B cell (primary cell): Measurements from ENCODE around the gene CDIP1. TPM values are rescaled to one million over a fixed set of nuclear protein-coding genes. Genes with fewer than 3 reads are reported as not detected.

Source experiments
- ATAC-seq: fragments of 200-7000 bp; cut with Tn5 transposase; one replicate; pipeline ENCODE4 v1.10.0; 2021; ENCODE audit warnings: low read depth, mild to moderate bottlenecking, moderate number of reproducible peaks, moderate library complexity
- CTCF ChIA-PET: fragments of 350-600 bp; sonication (Branson Sonifier 250); formaldehyde crosslinking; loops from one replicate; lab custom pipeline; 2021; ENCODE audit warnings: antibody characterized with exemption, inconsistent platforms; lab: Charles Lee
- POLR2A ChIA-PET: fragments of 350-600 bp; sonication (Branson Sonifier 250); formaldehyde crosslinking; loops from one replicate; lab custom pipeline; 2021; ENCODE audit warnings: antibody characterized with exemption; lab: Charles Lee
- DNase-seq: peaks from one replicate; pipeline ENCODE4 v3.0.0; 2013
- H2AFZ ChIP-seq: 2 replicates; pipeline ENCODE4 v1.6.1; 2012; ENCODE audit warnings: mild to moderate bottlenecking, low read depth, low read length; ENCODE audit not compliant: insufficient read depth, poor library complexity, severe bottlenecking
- H3K27ac ChIP-seq, 2 donors: 1 replicate in 1 of 2; 2 replicates in 1 of 2; pipeline ENCODE4 v1.5.1; 2012 to 2013; ENCODE audit warnings: low read length in 2 of 2, mild to moderate bottlenecking in 2 of 2, moderate library complexity in 1 of 2
- H3K27me3 ChIP-seq, 4 experiments: fragments of 200-600 bp in 1 of 4; sonication (generic) in 1 of 4; replicated peaks in 1 of 4; 1 replicate in 2 of 4; 2 replicates in 2 of 4; pipeline versions ENCODE4 v1.6.1 to v1.7.0; 2013 to 2016; ENCODE audit warnings: low read length in 3 of 4, mild to moderate bottlenecking in 2 of 4, mixed read lengths in 1 of 4, moderate library complexity in 1 of 4; ENCODE audit not compliant: insufficient read depth in 4 of 4, control insufficient read depth in 3 of 4; ENCODE audit errors: control extremely low read depth in 1 of 4
- H3K36me3 ChIP-seq, 2 experiments: replicated peaks in 1 of 2; 1 replicate in 1 of 2; 2 replicates in 1 of 2; pipeline versions ENCODE4 v1.6.1 to v1.7.1; 2013; ENCODE audit warnings: low read length in 1 of 2; ENCODE audit not compliant: insufficient read depth in 2 of 2, control insufficient read depth in 1 of 2; ENCODE audit errors: control extremely low read depth in 1 of 2, extremely low read depth in 1 of 2
- H3K4me1 ChIP-seq, 2 donors: fragments of 200-600 bp in 1 of 2; sonication (generic) in 1 of 2; 1 replicate in 1 of 2; 2 replicates in 1 of 2; pipeline versions ENCODE4 v1.5.1 to v1.6.1; 2013 to 2017; ENCODE audit warnings: low read length in 2 of 2; ENCODE audit not compliant: control insufficient read depth in 2 of 2, insufficient read depth in 2 of 2
- H3K4me2 ChIP-seq: replicated peaks from 2 replicates; pipeline ENCODE3; 2012; ENCODE audit warnings: mild to moderate bottlenecking, low read depth, low read length; ENCODE audit not compliant: poor library complexity, severe bottlenecking
- H3K4me3 ChIP-seq, 5 experiments: fragments of 200-600 bp in 1 of 5; sonication (generic) in 1 of 5; 1 replicate in 3 of 5; 2 replicates in 2 of 5; pipeline versions ENCODE4 v1.5.1 to v1.7.0; 2011 to 2016; ENCODE audit warnings: low read length in 4 of 5, mild to moderate bottlenecking in 4 of 5, low read depth in 2 of 5, control low read depth in 1 of 5, moderate library complexity in 1 of 5; ENCODE audit not compliant: insufficient read depth in 1 of 5; ENCODE audit errors: control extremely low read depth in 1 of 5, extremely low read depth in 1 of 5
- H3K79me2 ChIP-seq: fragments of 200-600 bp; sonication (generic); one replicate; pipeline ENCODE4 v1.6.0; 2016; ENCODE audit warnings: low read length; ENCODE audit not compliant: control insufficient read depth, insufficient read depth
- H3K9ac ChIP-seq: fragments of 200-600 bp; sonication (generic); 2 replicates; pipeline ENCODE4 v1.6.1; 2017; ENCODE audit warnings: mild to moderate bottlenecking, low read length, moderate library complexity
- H3K9me3 ChIP-seq, 3 donors: one replicate each; pipeline versions ENCODE4 v1.6.1 to v1.7.1; 2013; ENCODE audit warnings: low read length in 2 of 3; ENCODE audit not compliant: control insufficient read depth in 2 of 3, insufficient read depth in 1 of 3; ENCODE audit errors: control extremely low read depth in 1 of 3
- H4K20me1 ChIP-seq: 2 replicates; pipeline ENCODE4 v1.6.0; 2012; ENCODE audit warnings: mild to moderate bottlenecking, low read length; ENCODE audit not compliant: insufficient read depth, control insufficient read depth, poor library complexity, severe bottlenecking
- H3K27ac Mint-ChIP-seq: one replicate; pipeline ENCODE4 v1.8.0; 2021; ENCODE audit warnings: mixed read lengths
- H3K27me3 Mint-ChIP-seq: one replicate; pipeline ENCODE4 v1.8.0; 2021; ENCODE audit warnings: mixed read lengths
- H3K4me1 Mint-ChIP-seq: one replicate; pipeline ENCODE4 v1.8.0; 2021; ENCODE audit warnings: mixed read lengths
- H3K4me3 Mint-ChIP-seq: one replicate; pipeline ENCODE4 v1.8.0; 2021; ENCODE audit warnings: mixed read lengths
- H3K9me3 Mint-ChIP-seq: one replicate; pipeline ENCODE4 v1.8.0; 2022; ENCODE audit warnings: mixed read lengths; ENCODE audit not compliant: insufficient read depth
- EZH2 ChIP-seq: IDR thresholded peaks from 2 replicates; pipeline ENCODE4 v1.6.1; 2012; ENCODE audit warnings: borderline replicate concordance, low read depth, mild to moderate bottlenecking, moderate library complexity, low read length; ENCODE audit not compliant: insufficient read depth, poor library complexity, severe bottlenecking
- WGBS: methylation state at CpG from one replicate; pipeline ENCODE4 v1.1.5; 2013; ENCODE audit warnings: missing lambda C conversion rate; ENCODE audit not compliant: insufficient coverage; 5-methylcytosine and 5-hydroxymethylcytosine counted together
- intact Hi-C: fragments of 100-400 bp; cut with micrococcal nuclease; formaldehyde crosslinking; loops from one replicate; pipeline ENCODE4 v1.10.0; 2022
- polyA plus RNA-seq: library from polyadenylated mRNA; depleted of rRNA; stranded (reverse); fragments of >200 nt; gene quantifications from 2 replicates; pipeline ENCODE4 v1.2.3, GENCODE V29; 2012
- total RNA-seq, 2 donors: library from RNA; stranded (reverse); fragments of 120-200 nt in 1 of 2; gene quantifications; 1 replicate in 1 of 2; 2 replicates in 1 of 2; pipeline versions ENCODE4 v1.2.3 to v1.2.4, GENCODE V29; 2013 to 2022
- TF ChIP-seq, protein P1 (sequence below): fragments of 200-600 bp; IDR thresholded peaks from one replicate; pipeline ENCODE4 v1.8.0; 2022; ENCODE audit warnings: antibody characterized with exemption, mild to moderate bottlenecking

Gene CDIP1
- total and polyA plus RNA-seq, 2 donors (not counting 1 experiment from before 2014, with no cell fraction given) = 12.8 to 20.3 TPM

DNA sequence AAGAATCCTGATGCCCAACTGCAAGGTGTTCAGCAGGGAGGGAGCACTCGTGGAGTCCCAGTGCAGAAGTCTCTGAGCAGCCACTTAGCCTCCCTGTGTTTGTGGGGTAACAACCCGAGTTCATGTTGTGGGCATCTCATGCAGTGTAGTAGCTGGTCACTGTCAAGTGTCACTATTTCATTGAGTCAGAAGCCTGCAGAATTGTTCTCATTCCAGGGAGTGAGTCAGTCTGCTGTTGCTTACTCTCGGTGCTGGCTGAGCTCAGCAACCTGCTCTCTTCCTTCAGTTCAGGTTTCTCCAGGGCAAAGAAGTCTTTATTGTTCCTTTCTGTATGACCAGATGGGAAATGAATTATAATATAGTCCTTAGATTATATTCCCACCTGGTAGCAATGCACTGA lies 38.3 kb downstream of the CDIP1 start:
- peaks cover 22 to 29% of the 10 kb centered on the region in 2 donors for H3K4me1 ChIP-seq
- no peak overlapping the region for H3K27ac Mint-ChIP-seq

DNA sequence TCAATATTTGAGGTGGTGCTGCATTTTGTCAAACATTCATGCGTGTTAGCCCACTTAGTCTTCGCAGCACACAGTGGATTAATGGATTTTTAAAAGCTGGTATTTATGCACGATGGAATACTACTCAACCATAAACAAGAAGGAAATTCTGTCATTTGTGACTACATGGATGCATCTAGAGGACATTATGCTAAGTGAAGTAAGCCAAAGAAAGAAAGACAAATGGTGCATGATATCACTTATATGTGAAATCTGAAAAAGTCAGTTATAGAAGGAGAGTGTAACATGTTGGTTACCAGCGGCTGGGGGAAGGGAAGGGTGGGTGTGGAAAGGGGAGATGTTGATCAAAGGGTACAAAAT lies 39.4 kb downstream of the CDIP1 start:
- Mint-ChIP-seq H3K9me3 (no peaks in the 10 kb centered on the region), H3K27me3 (no peaks in the 10 kb centered on the region), H3K4me1 (peaks cover 28% of the 10 kb centered on the region), H3K4me3 (no peak overlapping the region), H3K27ac (no peak overlapping the region)
- Histone ChIP-seq H3K79me2 (peaks cover 90% of the 10 kb centered on the region), H3K36me3 (peaks cover 1 to 19% of the 10 kb centered on the region in 2 experiments), H3K27me3 (no peaks in the 10 kb centered on the region), H3K9me3 (no peaks in the 10 kb centered on the region), H3K4me2 (no peak overlapping the region), H3K4me3 (no peak overlapping the region), H3K27ac (no peak overlapping the region), H2AFZ (no peak overlapping the region), H3K9ac (no peak overlapping the region), H4K20me1 (peaks cover 10% of the 10 kb centered on the region), H3K4me1 (peaks cover 12 to 18% of the 10 kb centered on the region in 2 donors)
- 100% methylated on average over 1 of the region's 4 CpGs for WGBS
- DNase-seq (no peak), ATAC-seq (no peak)
- intact Hi-C loops = no loop called here
- ChIA-PET POLR2A (no interaction called here), CTCF (interaction anchor here (0.6 to 1.6 kb wide), 5 partner anchors 9 to 49 kb away, joined by 3 to 6 read pairs (median 4); no protein-coding TSS in a partner anchor)
- no peak for TF ChIP-seq EZH2
- TF ChIP-seq, protein P1, sequence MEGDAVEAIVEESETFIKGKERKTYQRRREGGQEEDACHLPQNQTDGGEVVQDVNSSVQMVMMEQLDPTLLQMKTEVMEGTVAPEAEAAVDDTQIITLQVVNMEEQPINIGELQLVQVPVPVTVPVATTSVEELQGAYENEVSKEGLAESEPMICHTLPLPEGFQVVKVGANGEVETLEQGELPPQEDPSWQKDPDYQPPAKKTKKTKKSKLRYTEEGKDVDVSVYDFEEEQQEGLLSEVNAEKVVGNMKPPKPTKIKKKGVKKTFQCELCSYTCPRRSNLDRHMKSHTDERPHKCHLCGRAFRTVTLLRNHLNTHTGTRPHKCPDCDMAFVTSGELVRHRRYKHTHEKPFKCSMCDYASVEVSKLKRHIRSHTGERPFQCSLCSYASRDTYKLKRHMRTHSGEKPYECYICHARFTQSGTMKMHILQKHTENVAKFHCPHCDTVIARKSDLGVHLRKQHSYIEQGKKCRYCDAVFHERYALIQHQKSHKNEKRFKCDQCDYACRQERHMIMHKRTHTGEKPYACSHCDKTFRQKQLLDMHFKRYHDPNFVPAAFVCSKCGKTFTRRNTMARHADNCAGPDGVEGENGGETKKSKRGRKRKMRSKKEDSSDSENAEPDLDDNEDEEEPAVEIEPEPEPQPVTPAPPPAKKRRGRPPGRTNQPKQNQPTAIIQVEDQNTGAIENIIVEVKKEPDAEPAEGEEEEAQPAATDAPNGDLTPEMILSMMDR = no peak

More for the DNA sequence above, 38.3 kb downstream of the CDIP1 start:
- DNase-seq (no peak), ATAC-seq (no peak)
- H3K36me3 ChIP-seq = peaks cover 1 to 17% of the 10 kb centered on the region in 2 experiments
- intact Hi-C loops = no loop called here
- no peak overlapping the region for H3K9ac ChIP-seq
- CTCF ChIA-PET = interaction anchor here (0.6 to 2.8 kb wide), 6 partner anchors 9 to 560 kb away, joined by 3 to 14 read pairs (median 4); partner anchors contain the start of gene HMOX2
- no peaks in the 10 kb centered on the region for H3K27me3 ChIP-seq
- no peak overlapping the region for H3K27ac ChIP-seq
- no peak overlapping the region for H3K4me2 ChIP-seq
- POLR2A ChIA-PET = no interaction called here
- no peak overlapping the region for H3K4me3 Mint-ChIP-seq
- H3K27me3 Mint-ChIP-seq = no peaks in the 10 kb centered on the region
- no peak overlapping the region for H3K4me3 ChIP-seq
- H3K9me3 Mint-ChIP-seq = no peaks in the 10 kb centered on the region
- H3K9me3 ChIP-seq = no peaks in the 10 kb centered on the region
- H4K20me1 ChIP-seq = peaks cover 6% of the 10 kb centered on the region
- no peak overlapping the region for H2AFZ ChIP-seq
- TF ChIP-seq, protein P1 = no peak
- TF ChIP-seq EZH2 = no peak
- 100% methylated on average over 2 of the region's 3 CpGs for WGBS
- H3K4me1 Mint-ChIP-seq = peaks cover 34% of the 10 kb centered on the region
- H3K79me2 ChIP-seq = peaks cover 82% of the 10 kb centered on the region
